ENCODE results near the gene BUB3.

DNA sequence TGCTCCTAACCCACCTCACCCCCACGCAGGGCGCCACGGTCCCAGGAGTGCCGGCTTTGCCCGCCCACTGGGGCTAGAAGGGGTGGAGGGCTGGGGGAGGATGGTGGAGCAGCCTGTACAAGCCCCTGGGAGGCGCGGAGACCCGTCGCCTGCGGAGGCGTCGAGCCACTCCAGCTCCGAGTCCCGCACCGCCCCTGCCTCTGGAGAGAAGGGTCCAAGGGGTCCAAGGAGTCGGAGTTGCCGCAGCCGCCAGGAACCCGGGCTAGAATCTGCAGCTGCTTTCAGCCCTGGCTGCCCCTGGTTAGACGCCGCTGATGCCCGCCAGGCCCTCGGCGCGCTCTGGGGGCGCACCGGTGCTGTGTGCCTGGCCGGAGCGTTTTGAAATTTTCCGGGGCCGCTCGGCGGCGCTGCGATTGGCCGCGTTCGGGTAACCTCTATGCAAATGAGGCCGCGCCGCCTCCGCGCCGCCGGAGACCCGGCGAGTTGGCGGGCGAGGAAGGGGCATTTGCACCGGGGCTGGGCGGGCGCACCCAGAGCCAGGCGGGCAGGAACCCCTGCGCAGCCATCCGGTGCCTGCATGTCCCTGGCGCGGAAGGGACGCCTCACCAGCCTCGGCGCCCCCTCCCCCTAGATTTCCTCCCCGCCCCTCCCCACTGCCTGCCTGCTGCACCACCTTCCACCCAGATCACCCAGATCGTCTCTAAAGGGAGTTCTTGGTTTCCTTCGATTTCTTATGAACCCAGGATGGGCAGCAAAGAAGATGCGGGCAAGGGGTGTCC lies 6.4 kb upstream of the BUB3 start, which contains the start of gene HMX2:
- TF ChIP-seq POLR2A (IDR thresholded peaks at IDR 0.05) = no peak
- TF ChIP-seq, protein P1, sequence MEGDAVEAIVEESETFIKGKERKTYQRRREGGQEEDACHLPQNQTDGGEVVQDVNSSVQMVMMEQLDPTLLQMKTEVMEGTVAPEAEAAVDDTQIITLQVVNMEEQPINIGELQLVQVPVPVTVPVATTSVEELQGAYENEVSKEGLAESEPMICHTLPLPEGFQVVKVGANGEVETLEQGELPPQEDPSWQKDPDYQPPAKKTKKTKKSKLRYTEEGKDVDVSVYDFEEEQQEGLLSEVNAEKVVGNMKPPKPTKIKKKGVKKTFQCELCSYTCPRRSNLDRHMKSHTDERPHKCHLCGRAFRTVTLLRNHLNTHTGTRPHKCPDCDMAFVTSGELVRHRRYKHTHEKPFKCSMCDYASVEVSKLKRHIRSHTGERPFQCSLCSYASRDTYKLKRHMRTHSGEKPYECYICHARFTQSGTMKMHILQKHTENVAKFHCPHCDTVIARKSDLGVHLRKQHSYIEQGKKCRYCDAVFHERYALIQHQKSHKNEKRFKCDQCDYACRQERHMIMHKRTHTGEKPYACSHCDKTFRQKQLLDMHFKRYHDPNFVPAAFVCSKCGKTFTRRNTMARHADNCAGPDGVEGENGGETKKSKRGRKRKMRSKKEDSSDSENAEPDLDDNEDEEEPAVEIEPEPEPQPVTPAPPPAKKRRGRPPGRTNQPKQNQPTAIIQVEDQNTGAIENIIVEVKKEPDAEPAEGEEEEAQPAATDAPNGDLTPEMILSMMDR (IDR thresholded peaks at IDR 0.05) = no peak

Measured in uterus (tissue), 2 donors.